ENCODE data around the gene FRYL.
A peak's percentile ranks its signal among the peaks of the same experiment; 100 is the strongest.
"Not testable (repeated sequence)": the region's sequence is repeated elsewhere in the genome, so short reads cannot be mapped to it uniquely, and the experiment has no call there.

The FRYL gene

GRCh38 chr4:48683784-48684666, 96.1 kb downstream of the FRYL start:
- peaks cover 24% of the 10 kb centered on the region for H3K4me1 Mint-ChIP-seq
- no peak overlapping the region for H3K4me3 Mint-ChIP-seq
- H3K9me3 Mint-ChIP-seq = no peaks in the 10 kb centered on the region
- H3K36me3 Mint-ChIP-seq (ENCODE audit: low read depth) = peaks cover 22% of the 10 kb centered on the region
- H3K27ac Mint-ChIP-seq = no peak overlapping the region
- no peak for DNase-seq
- no peaks in the 10 kb centered on the region for H3K27me3 Mint-ChIP-seq (ENCODE audit: low read depth, poor library complexity)
- no peak for TF ChIP-seq CTCF (IDR thresholded peaks at IDR 0.05)

GRCh38 chr4:48682870-48683269, 97.2 kb downstream of the FRYL start:
- DNase-seq; H3K27me3 Mint-ChIP-seq (ENCODE audit: low read depth, poor library complexity): not testable (repeated sequence)
- peaks cover 15% of the 10 kb centered on the region for H3K4me1 Mint-ChIP-seq

GRCh38 chr4:48681856-48682255, 98.2 kb downstream of the FRYL start:
- H3K4me1 Mint-ChIP-seq = peaks cover 4% of the 10 kb centered on the region
- H3K27ac Mint-ChIP-seq = peak overlapping the region; percentile 93
- peaks cover 32% of the 10 kb centered on the region for H3K36me3 Mint-ChIP-seq (ENCODE audit: low read depth)
- H3K4me3 Mint-ChIP-seq = no peak overlapping the region
- H3K9me3 Mint-ChIP-seq = peaks cover 4% of the 10 kb centered on the region
- no peak for TF ChIP-seq CTCF (IDR thresholded peaks at IDR 0.05)
- H3K27me3 Mint-ChIP-seq (ENCODE audit: low read depth, poor library complexity) = peaks cover 2% of the 10 kb centered on the region
- DNase-seq = no peak

More at GRCh38 chr4:48682870-48683269, 97.2 kb downstream of the FRYL start:
- not testable (repeated sequence) for H3K27ac Mint-ChIP-seq, H3K9me3 Mint-ChIP-seq, H3K4me3 Mint-ChIP-seq
- peaks cover 25% of the 10 kb centered on the region for H3K36me3 Mint-ChIP-seq (ENCODE audit: low read depth)

- no peak for DNase-seq
These were observed 99.1 kb downstream of the FRYL start for GRCh38 chr4:48680848-48681568.

GRCh38 chr4:48673537-48673936, 106.5 kb downstream of the FRYL start:
- Mint-ChIP-seq H3K4me1 (no peaks in the 10 kb centered on the region), H3K36me3 (ENCODE audit: low read depth) (peaks cover 42% of the 10 kb centered on the region), H3K9me3 (peaks cover 10% of the 10 kb centered on the region), H3K27ac (no peak overlapping the region), H3K4me3 (no peak overlapping the region), H3K27me3 (ENCODE audit: low read depth, poor library complexity) (peaks cover 2% of the 10 kb centered on the region)
- DNase-seq = no peak
- no peak for TF ChIP-seq CTCF (IDR thresholded peaks at IDR 0.05)

More at GRCh38 chr4:48680848-48681568, 99.1 kb downstream of the FRYL start:
- H3K9me3 Mint-ChIP-seq = peaks cover 7% of the 10 kb centered on the region
- H3K4me3 Mint-ChIP-seq = no peak overlapping the region
- TF ChIP-seq CTCF (IDR thresholded peaks at IDR 0.05) = no peak
- H3K27me3 Mint-ChIP-seq (ENCODE audit: low read depth, poor library complexity) = peaks cover 2% of the 10 kb centered on the region
- no peak overlapping the region for H3K27ac Mint-ChIP-seq
- H3K36me3 Mint-ChIP-seq (ENCODE audit: low read depth) = peaks cover 40% of the 10 kb centered on the region
- no peaks in the 10 kb centered on the region for H3K4me1 Mint-ChIP-seq

GRCh38 chr4:48670587-48670986, 109.5 kb downstream of the FRYL start:
- Mint-ChIP-seq H3K36me3 (ENCODE audit: low read depth) (peaks cover 19% of the 10 kb centered on the region), H3K9me3 (no peaks in the 10 kb centered on the region), H3K4me1 (no peaks in the 10 kb centered on the region), H3K27me3 (ENCODE audit: low read depth, poor library complexity) (no peaks in the 10 kb centered on the region), H3K4me3 (no peak overlapping the region), H3K27ac (no peak overlapping the region)
- no peak for DNase-seq
- no peak for TF ChIP-seq CTCF (IDR thresholded peaks at IDR 0.05)
